ENCODE measurements around the gene MINDY4.
A peak's percentile ranks its signal among the peaks of the same experiment; 100 is the strongest.

Gene MINDY4

GRCh38 chr7:30795161-30795948, 24.1 kb downstream of the MINDY4 start:
- Histone ChIP-seq H3K4me1 (ENCODE audit: control insufficient read depth, insufficient read depth, low read length) (peaks cover 6% of the 10 kb centered on the region; the same call in 1 of the 2 replicates), H3K36me3 (ENCODE audit: control insufficient read depth, insufficient read depth, low read length) (no peaks in the 10 kb centered on the region), H3K27ac (ENCODE audit: low read depth, low read length) (peak overlapping the region; percentile 10), H3K9me3 (ENCODE audit: control insufficient read depth, insufficient read depth, low read length) (no peaks in the 10 kb centered on the region), H3K4me3 (ENCODE audit: low read depth, low read length) (no peak overlapping the region), H3K27me3 (ENCODE audit: control insufficient read depth, insufficient read depth, low read length) (no peaks in the 10 kb centered on the region), H3K9ac (ENCODE audit: low read depth, low read length) (no peak overlapping the region)

GRCh38 chr7:30796105-30796869, 25.1 kb downstream of the MINDY4 start:
- H3K27ac ChIP-seq (ENCODE audit: low read depth, low read length), result peak overlapping the region; percentile 10
- no peaks in the 10 kb centered on the region for H3K27me3 ChIP-seq (ENCODE audit: control insufficient read depth, insufficient read depth, low read length)
- H3K4me3 ChIP-seq (ENCODE audit: low read depth, low read length), result no peak overlapping the region
- no peaks in the 10 kb centered on the region for H3K36me3 ChIP-seq (ENCODE audit: control insufficient read depth, insufficient read depth, low read length)
- H3K9ac ChIP-seq (ENCODE audit: low read depth, low read length), result no peak overlapping the region
- no peaks in the 10 kb centered on the region for H3K9me3 ChIP-seq (ENCODE audit: control insufficient read depth, insufficient read depth, low read length)
- no peaks in the 10 kb centered on the region; the same call in 1 of the 2 replicates for H3K4me1 ChIP-seq (ENCODE audit: control insufficient read depth, insufficient read depth, low read length)

DNA sequence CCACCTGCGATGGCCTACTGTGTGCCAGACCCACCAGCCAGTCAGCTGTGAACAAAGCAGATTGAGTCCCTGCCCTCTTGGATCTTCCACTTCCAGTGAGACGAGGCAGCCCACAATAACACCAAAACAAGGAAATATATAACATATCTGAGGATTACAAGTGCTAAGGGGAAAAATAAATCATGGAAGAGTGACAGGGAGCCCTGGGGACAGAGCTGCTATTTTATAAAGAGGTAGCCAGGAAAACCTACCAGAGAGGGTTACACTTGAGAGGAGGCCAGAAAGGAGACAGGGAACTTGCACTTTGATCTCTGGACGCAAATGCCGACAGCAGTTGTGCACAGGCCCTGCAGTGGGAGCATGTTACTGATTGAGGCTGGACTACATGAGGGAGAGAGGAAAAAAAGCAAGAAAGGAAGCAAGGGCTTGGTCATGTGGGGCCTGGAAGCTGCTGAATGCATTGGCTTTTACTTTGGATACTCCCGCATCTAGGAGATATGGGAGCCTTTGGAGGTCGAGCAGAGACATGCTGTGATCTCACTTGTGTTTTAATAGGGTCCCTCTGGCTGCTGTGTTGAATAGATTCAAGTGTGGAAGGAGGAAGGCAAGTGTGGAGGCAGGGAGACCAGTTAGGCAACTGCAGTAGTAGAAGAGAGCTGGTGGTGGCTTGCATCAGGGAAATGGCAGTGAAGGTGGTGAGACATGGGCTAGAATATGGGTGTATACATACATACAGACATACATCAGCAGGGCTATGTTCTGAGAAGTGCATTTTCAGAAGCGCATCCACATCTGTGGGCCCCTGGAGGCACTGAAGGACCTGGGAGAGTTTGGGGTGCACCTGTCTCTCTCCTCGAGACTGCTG, 26.2 kb downstream of the MINDY4 start:
- Histone ChIP-seq H3K27me3 (ENCODE audit: control insufficient read depth, insufficient read depth, low read length) (no peaks in the 10 kb centered on the region), H3K9ac (ENCODE audit: low read depth, low read length) (no peak overlapping the region), H3K9me3 (ENCODE audit: control insufficient read depth, insufficient read depth, low read length) (no peaks in the 10 kb centered on the region), H3K36me3 (ENCODE audit: control insufficient read depth, insufficient read depth, low read length) (no peaks in the 10 kb centered on the region), H3K4me3 (ENCODE audit: low read depth, low read length) (no peak overlapping the region), H3K4me1 (ENCODE audit: control insufficient read depth, insufficient read depth, low read length) (no peaks in the 10 kb centered on the region), H3K27ac (ENCODE audit: low read depth, low read length) (no peak overlapping the region)

DNA sequence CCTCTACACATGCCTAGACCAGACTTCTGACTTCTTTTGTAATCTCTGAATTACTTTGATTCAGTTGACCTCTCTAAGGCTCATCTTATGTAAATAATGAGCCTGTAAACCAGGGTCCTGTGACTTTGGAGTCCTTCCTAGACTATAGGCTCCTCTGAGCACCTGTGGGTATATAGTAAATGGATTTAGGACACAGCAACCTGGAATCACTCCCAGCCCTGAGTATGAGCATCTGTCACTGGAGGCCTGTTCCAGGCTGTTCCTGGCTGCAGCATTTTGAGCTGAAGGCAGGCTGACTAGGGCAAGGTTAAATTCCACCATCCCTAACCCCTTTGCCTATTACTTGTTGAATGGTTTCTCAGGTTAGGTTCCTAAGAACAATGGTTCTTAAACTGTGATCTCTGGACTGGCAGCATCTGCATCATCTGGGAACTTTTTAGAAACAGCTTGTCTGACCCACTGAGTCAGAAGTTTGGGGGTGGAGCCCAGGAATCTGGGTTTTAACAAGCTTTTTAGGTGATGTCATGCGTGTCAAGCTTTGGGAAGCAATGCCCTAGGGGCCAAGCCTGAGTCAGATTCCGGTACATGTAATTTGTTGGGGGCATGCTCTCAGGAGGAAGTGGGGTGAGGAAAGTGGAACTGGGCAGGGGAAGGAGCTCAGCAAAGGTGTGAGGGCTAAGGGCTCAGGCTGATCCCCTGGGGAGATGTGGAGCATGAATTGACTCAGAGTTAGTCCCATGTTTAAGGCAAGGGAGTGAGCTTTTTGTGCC, 28.2 kb downstream of the MINDY4 start:
- Histone ChIP-seq H3K27me3 (ENCODE audit: control insufficient read depth, insufficient read depth, low read length) (no peaks in the 10 kb centered on the region), H3K4me3 (ENCODE audit: low read depth, low read length) (no peak overlapping the region), H3K9ac (ENCODE audit: low read depth, low read length) (no peak overlapping the region), H3K36me3 (ENCODE audit: control insufficient read depth, insufficient read depth, low read length) (no peaks in the 10 kb centered on the region), H3K9me3 (ENCODE audit: control insufficient read depth, insufficient read depth, low read length) (no peaks in the 10 kb centered on the region), H3K27ac (ENCODE audit: low read depth, low read length) (no peak overlapping the region), H3K4me1 (ENCODE audit: control insufficient read depth, insufficient read depth, low read length) (no peaks in the 10 kb centered on the region)

- Histone ChIP-seq H3K36me3 (ENCODE audit: control insufficient read depth, insufficient read depth, low read length) (no peaks in the 10 kb centered on the region), H3K27ac (ENCODE audit: low read depth, low read length) (no peak overlapping the region), H3K9ac (ENCODE audit: low read depth, low read length) (no peak overlapping the region), H3K9me3 (ENCODE audit: control insufficient read depth, insufficient read depth, low read length) (no peaks in the 10 kb centered on the region), H3K4me3 (ENCODE audit: low read depth, low read length) (no peak overlapping the region), H3K4me1 (ENCODE audit: control insufficient read depth, insufficient read depth, low read length) (no peaks in the 10 kb centered on the region), H3K27me3 (ENCODE audit: control insufficient read depth, insufficient read depth, low read length) (no peaks in the 10 kb centered on the region)
These were observed 28.9 kb downstream of the MINDY4 start for GRCh38 chr7:30799976-30800661.

- Histone ChIP-seq H3K4me3 (ENCODE audit: low read depth, low read length) (no peak overlapping the region), H3K4me1 (ENCODE audit: control insufficient read depth, insufficient read depth, low read length) (no peaks in the 10 kb centered on the region), H3K9me3 (ENCODE audit: control insufficient read depth, insufficient read depth, low read length) (no peaks in the 10 kb centered on the region), H3K27ac (ENCODE audit: low read depth, low read length) (no peak overlapping the region), H3K27me3 (ENCODE audit: control insufficient read depth, insufficient read depth, low read length) (no peaks in the 10 kb centered on the region), H3K36me3 (ENCODE audit: control insufficient read depth, insufficient read depth, low read length) (no peaks in the 10 kb centered on the region), H3K9ac (ENCODE audit: low read depth, low read length) (no peak overlapping the region)
These were observed 29.6 kb downstream of the MINDY4 start for GRCh38 chr7:30800785-30801252.

DNA sequence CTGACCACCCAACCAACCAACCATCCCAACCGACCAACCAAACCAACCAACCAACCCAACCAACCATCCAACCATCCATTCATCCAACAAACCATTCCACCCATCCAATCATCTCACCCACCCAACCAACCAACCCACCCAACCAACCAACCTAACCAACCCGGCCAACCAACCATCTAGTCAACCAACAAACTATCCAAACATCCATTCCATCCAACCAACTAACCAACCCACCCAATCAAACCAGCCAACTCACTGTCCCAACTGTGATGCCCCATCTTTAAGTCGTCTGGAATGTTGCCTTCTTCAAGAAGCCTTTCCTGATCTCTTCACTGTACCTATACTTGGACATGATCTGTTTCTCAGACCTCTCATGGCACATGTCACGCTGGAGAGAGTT, 31.6 kb downstream of the MINDY4 start:
- H3K36me3 ChIP-seq (ENCODE audit: control insufficient read depth, insufficient read depth, low read length), result no peaks in the 10 kb centered on the region
- H3K4me3 ChIP-seq (ENCODE audit: low read depth, low read length), result no peak overlapping the region
- H3K9me3 ChIP-seq (ENCODE audit: control insufficient read depth, insufficient read depth, low read length), result no peaks in the 10 kb centered on the region
- H3K4me1 ChIP-seq (ENCODE audit: control insufficient read depth, insufficient read depth, low read length), result no peaks in the 10 kb centered on the region
- no peak overlapping the region for H3K27ac ChIP-seq (ENCODE audit: low read depth, low read length)
- no peak overlapping the region for H3K9ac ChIP-seq (ENCODE audit: low read depth, low read length)
- no peaks in the 10 kb centered on the region for H3K27me3 ChIP-seq (ENCODE audit: control insufficient read depth, insufficient read depth, low read length)

GRCh38 chr7:30804078-30804661, 33.0 kb downstream of the MINDY4 start:
- no peak overlapping the region for H3K4me3 ChIP-seq (ENCODE audit: low read depth, low read length)
- H3K9me3 ChIP-seq (ENCODE audit: control insufficient read depth, insufficient read depth, low read length), result no peaks in the 10 kb centered on the region
- H3K27ac ChIP-seq (ENCODE audit: low read depth, low read length), result no peak overlapping the region
- H3K27me3 ChIP-seq (ENCODE audit: control insufficient read depth, insufficient read depth, low read length), result no peaks in the 10 kb centered on the region
- no peak overlapping the region for H3K9ac ChIP-seq (ENCODE audit: low read depth, low read length)
- H3K36me3 ChIP-seq (ENCODE audit: control insufficient read depth, insufficient read depth, low read length), result no peaks in the 10 kb centered on the region
- H3K4me1 ChIP-seq (ENCODE audit: control insufficient read depth, insufficient read depth, low read length), result no peaks in the 10 kb centered on the region

DNA sequence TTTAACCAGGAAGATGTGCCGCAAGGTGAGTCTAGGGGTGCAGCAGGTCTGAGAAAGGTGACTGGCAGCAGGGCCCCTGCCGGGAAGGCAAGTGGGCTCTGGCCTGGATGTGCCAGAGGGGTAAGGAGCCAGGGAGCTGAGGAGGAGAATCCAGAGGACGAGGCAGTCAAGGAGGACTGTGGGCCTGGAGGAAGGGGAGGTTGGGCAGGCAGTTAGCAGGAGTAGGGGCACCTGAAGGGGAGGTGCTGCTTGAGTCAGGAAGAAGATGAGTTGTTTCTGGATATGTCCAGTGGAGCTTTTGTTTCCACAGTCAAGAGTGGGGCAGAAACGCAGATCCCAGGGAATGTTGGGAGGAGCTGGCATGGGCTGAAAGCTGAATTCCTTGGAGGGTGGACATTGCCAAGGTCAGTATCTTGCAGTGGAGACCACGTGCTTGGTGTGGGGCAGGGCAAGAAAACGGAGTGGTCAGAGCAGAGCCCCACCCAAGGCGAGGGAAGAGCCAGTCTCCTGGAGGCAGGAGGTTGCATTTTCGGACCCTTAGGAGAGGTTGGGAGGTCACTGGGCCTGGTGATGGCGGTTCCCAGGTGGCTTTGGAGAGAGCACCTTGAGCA, 34.0 kb downstream of the MINDY4 start:
- no peaks in the 10 kb centered on the region for H3K36me3 ChIP-seq (ENCODE audit: control insufficient read depth, insufficient read depth, low read length)
- no peak overlapping the region for H3K4me3 ChIP-seq (ENCODE audit: low read depth, low read length)
- no peaks in the 10 kb centered on the region for H3K9me3 ChIP-seq (ENCODE audit: control insufficient read depth, insufficient read depth, low read length)
- no peaks in the 10 kb centered on the region for H3K27me3 ChIP-seq (ENCODE audit: control insufficient read depth, insufficient read depth, low read length)
- H3K4me1 ChIP-seq (ENCODE audit: control insufficient read depth, insufficient read depth, low read length), result no peaks in the 10 kb centered on the region
- no peak overlapping the region for H3K9ac ChIP-seq (ENCODE audit: low read depth, low read length)
- H3K27ac ChIP-seq (ENCODE audit: low read depth, low read length), result no peak overlapping the region
